Ovary (tissue), 9 donors: ENCODE data around the gene WDR4. TPM values are rescaled to one million over a fixed set of nuclear protein-coding genes. Genes with fewer than 3 reads are reported as not detected.

Experiments used
- DNase-seq, 5 donors: peaks; one replicate each; pipeline ENCODE4 v3.0.0-alpha.2; 2019 to 2020
- H3K27ac ChIP-seq, 2 donors: fragments of 200-600 bp; one replicate each; pipeline versions ENCODE4 v1.5.1 to v1.8.0; 2019 to 2022
- H3K27me3 ChIP-seq: fragments of 200-600 bp; one replicate; pipeline ENCODE4 v1.8.0; 2022
- H3K36me3 ChIP-seq: fragments of 200-600 bp; sonication (generic); one replicate; pipeline ENCODE4 v1.5.1; 2019
- H3K4me1 ChIP-seq: one replicate; pipeline ENCODE4 v1.8.1; 2013; ENCODE audit warnings: mild to moderate bottlenecking, moderate library complexity; ENCODE audit not compliant: insufficient read depth
- H3K4me3 ChIP-seq: fragments of 200-600 bp; sonication (generic); one replicate; pipeline ENCODE4 v1.5.1; 2017
- H3K9me3 ChIP-seq, 2 donors: fragments of 200-600 bp in 1 of 2; sonication (generic) in 1 of 2; one replicate each; pipeline versions ENCODE4 v1.5.1 to v1.8.1; 2013 to 2019; ENCODE audit warnings: mild to moderate bottlenecking in 1 of 2, moderate library complexity in 1 of 2
- EP300 ChIP-seq: sonication (generic); formaldehyde crosslinking; IDR thresholded peaks from one replicate; pipeline ENCODE4 v1.6.1; 2017; ENCODE audit warnings: antibody characterized with exemption
- POLR2A ChIP-seq: fragments of 450-650 bp; IDR thresholded peaks from one replicate; pipeline ENCODE4 v1.6.1; 2017; ENCODE audit warnings: antibody characterized with exemption, mild to moderate bottlenecking, moderate library complexity
- WGBS, 3 donors: extraction: QIAGEN DNeasy Blood & Tissue Kit in 1 of 3; methylation state at CpG; one replicate each; pipeline versions ENCODE4 v1.1.5 to v1.1.7; 2013 to 2017; 5-methylcytosine and 5-hydroxymethylcytosine counted together
- intact Hi-C, 4 donors: fragments of 100-400 bp; cut with DNase I; formaldehyde crosslinking; loops; one replicate each; pipeline versions ENCODE4 v1.11.0 to v1.15.1; 2022 to 2023
- polyA plus RNA-seq, 2 donors: library from polyadenylated mRNA; stranded (reverse); fragments of 200-250 nt in 1 of 2; fragments of 350-450 nt in 1 of 2; fragmentation: Illumina TruSeq in 1 of 2; extraction: RNeasy Lipid Tissue Mini Kit (QIAGEN cat#74804) in 1 of 2; gene quantifications; one replicate each; pipeline ENCODE4 v1.2.3, GENCODE V29; 2013 to 2014
- total RNA-seq, 7 donors: library from RNA; depleted of rRNA in 2 of 7; stranded (reverse); fragments of >200 nt in 2 of 7; fragmentation: NEBNext Ultra II Directional in 3 of 7; extraction: Animal tissue kit (Norgen Biotek cat#: 25700) in 3 of 7; gene quantifications; one replicate each; pipeline versions ENCODE4 v1.1.0 to v1.2.4, GENCODE V29; 2016 to 2023
- TF ChIP-seq, protein P1 (sequence below), 3 donors: fragments of 450-650 bp in 2 of 3; fragments of 200-600 bp in 1 of 3; IDR thresholded peaks; one replicate each; pipeline versions ENCODE4 v1.5.1 to v1.8.0; 2016 to 2022; ENCODE audit warnings: antibody characterized with exemption in 3 of 3, mild to moderate bottlenecking in 1 of 3
- donor health status: DM: no; HTN: no; CAD: no; lungs with moderate emphysema.
- donor health status: DM: no; HTN: no; CAD: no.
- donor health status: Bipolar disorder and iron deficiency.
- donor health status: DM: yes; HTN: yes; CAD: no.
- donor health status: DM: no; HTN: no; CAD: no.
- donor health status: DM: yes; HTN: yes; CAD: no.

WDR4 gene
- total and polyA plus RNA-seq, 9 donors, result 3.2 to 33.1 (median 15.7) TPM

DNA sequence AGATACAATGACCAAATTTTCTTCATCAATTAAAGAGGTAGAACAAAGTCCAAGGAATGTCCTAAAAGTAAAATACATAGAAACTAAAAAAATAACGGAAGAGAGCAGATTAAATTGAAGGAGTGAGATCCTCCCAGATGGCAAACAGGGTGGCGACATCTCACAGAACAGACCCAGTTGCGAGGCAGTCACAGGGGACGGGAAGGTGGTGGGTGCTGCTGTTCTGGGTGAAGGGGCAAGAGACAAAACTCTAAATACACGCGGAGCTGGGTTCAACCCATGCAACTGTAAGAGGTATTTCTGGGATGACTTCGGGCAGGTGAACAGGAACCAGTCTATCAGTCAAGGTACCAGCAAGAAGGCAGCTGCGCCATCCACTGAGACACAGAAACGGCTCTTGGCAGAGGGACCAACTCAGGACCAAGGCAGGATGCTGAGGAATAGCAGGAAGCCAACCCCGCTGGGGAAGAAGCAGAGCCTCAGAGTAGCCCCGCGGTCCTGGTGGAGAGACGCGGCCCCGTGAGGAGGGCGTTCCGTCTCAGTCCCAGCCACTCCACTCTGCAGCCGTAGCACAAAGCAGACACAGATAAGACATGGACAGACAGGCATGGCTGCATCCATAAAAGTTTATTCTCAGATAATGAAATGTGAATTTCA is 32.2 kb downstream of the WDR4 start:
- WGBS, 3 donors, result 85 to 87% (median 85%) methylated on average over 18 of the region's 18 CpGs
- DNase-seq, result peak in 2 of 5 donors; percentile 4 to 17
- TF ChIP-seq, protein P1, sequence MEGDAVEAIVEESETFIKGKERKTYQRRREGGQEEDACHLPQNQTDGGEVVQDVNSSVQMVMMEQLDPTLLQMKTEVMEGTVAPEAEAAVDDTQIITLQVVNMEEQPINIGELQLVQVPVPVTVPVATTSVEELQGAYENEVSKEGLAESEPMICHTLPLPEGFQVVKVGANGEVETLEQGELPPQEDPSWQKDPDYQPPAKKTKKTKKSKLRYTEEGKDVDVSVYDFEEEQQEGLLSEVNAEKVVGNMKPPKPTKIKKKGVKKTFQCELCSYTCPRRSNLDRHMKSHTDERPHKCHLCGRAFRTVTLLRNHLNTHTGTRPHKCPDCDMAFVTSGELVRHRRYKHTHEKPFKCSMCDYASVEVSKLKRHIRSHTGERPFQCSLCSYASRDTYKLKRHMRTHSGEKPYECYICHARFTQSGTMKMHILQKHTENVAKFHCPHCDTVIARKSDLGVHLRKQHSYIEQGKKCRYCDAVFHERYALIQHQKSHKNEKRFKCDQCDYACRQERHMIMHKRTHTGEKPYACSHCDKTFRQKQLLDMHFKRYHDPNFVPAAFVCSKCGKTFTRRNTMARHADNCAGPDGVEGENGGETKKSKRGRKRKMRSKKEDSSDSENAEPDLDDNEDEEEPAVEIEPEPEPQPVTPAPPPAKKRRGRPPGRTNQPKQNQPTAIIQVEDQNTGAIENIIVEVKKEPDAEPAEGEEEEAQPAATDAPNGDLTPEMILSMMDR (IDR thresholded peaks at IDR 0.05), result no peak
- no peak for TF ChIP-seq EP300
- TF ChIP-seq POLR2A, result no peak
- Histone ChIP-seq H3K27me3 (no peaks in the 10 kb centered on the region), H3K9me3 (no peaks in the 10 kb centered on the region), H3K4me3 (no peak overlapping the region), H3K36me3 (no peaks in the 10 kb centered on the region), H3K27ac (no peak overlapping the region), H3K4me1 (peaks cover 5% of the 10 kb centered on the region)
- intact Hi-C loops, result no loop called here

DNA sequence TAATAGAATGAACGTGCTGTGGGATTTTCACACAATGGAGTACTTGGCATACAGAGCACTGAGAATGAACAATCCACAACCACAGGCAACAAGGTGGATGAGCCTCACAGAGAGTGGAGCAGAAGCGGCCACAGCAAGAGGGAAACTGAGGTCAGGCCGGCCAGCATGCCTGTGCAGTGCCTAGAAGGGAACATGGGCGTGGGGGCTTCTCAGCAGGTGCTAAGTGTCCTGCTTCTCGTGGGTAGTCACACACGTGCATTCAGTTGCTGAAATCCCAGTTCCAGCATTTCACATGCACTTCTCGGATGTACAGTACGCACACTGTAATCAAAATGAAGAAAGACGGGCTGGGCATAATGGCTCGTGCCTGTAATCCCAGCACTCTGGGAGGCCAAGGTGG is 33.1 kb downstream of the WDR4 start:
- no peak for TF ChIP-seq EP300
- TF ChIP-seq POLR2A, result no peak
- TF ChIP-seq, protein P1 (IDR thresholded peaks at IDR 0.05), result no peak
- H3K9me3 ChIP-seq, result no peaks in the 10 kb centered on the region
- peak in 3 of 5 donors; percentile 0 to 18 (median 4) for DNase-seq

DNA sequence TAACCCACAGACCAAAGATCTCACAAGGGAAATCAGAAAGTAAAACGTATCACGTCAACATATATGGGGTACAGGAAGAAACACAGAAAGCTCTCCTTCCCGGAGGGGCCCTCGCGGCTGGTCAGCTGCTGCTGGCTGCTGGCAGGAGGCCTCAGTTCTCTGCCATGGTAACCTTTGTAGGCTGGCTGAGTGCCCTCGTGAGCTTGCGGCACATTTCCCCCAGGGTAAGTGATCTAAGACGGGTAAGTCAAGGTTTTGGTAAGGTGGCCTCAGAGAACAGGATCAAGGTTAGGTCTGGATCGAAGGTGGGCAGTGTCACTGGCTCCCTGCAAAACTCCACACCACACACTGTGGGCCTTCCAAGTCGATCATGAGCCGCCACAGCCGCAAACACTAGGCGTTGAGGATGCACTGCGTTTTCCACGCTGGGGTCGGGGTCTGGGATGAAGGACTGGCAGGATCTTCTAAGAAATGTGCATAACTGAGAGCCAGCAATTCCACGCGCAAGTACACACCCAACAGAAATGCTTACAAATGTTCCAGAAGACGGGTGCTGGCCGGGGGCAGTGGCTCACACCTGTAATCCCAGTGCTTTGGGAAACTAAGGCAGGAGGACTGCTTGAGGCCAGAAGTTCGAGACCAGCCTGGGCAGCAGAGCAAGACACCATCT is 33.9 kb downstream of the WDR4 start:
- H3K4me1 ChIP-seq, result peaks cover 5% of the 10 kb centered on the region
- 67 to 79% (median 78%) methylated on average over 21 of the region's 21 CpGs for whole genome bisulfite sequencing, 3 donors
- H3K9me3 ChIP-seq, result no peaks in the 10 kb centered on the region
- H3K27me3 ChIP-seq, result no peaks in the 10 kb centered on the region
- no peak for TF ChIP-seq POLR2A
- TF ChIP-seq, protein P1 (IDR thresholded peaks at IDR 0.05), result no peak
- no peak for TF ChIP-seq EP300
- H3K36me3 ChIP-seq, result no peaks in the 10 kb centered on the region
- no peak overlapping the region for H3K27ac ChIP-seq
- H3K4me3 ChIP-seq, result no peak overlapping the region
- intact Hi-C loops, result no loop called here
- peak in 4 of 5 donors; percentile 8 to 67 (median 28) for DNase-seq

More for the DNA sequence above, 33.1 kb downstream of the WDR4 start:
- Histone ChIP-seq H3K27ac (no peak overlapping the region), H3K27me3 (no peaks in the 10 kb centered on the region), H3K36me3 (no peaks in the 10 kb centered on the region), H3K4me3 (no peak overlapping the region), H3K4me1 (peaks cover 5% of the 10 kb centered on the region)
- WGBS, 3 donors, result 91 to 94% (median 91%) methylated on average over 10 of the region's 10 CpGs
- intact Hi-C loops, result no loop called here

DNA sequence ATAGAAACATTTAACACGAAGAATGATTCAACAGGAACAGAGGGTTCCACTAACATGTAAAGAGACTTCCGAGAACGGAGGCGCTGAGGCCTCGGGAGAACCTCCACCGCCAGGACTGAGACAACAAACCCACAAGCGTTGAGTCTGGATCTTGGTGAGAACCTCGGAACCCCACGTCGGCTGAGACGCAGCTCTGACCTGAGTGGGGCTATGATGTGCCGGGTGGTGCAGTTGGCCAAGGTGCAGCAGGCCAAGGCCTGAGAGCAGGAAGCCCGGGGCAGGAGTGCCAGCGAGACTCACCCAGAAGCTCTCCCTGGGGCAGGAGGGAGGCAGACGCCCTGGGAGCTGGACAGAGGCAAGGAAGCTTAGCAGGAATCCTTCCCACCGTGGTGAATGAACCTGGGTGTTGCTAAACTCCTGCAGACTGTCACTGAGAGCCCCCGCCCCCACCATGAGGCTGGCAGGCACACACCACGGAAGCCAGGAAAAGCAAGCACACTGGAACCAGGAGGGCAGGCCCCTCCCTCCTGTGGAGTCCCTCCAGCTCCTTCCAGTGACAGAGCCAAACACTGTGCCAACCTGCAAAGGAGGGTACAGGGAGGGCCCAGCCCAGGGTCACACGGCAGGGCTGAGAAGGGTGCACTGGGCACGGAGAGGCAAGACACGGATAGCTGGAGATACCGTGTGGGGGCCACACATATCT is 34.8 kb downstream of the WDR4 start:
- no peak for TF ChIP-seq EP300
- TF ChIP-seq, protein P1 (IDR thresholded peaks at IDR 0.05), result no peak
- no peak for TF ChIP-seq POLR2A
- 74 to 84% (median 75%) methylated on average over 22 of the region's 22 CpGs for WGBS, 3 donors
- Histone ChIP-seq H3K27me3 (no peaks in the 10 kb centered on the region), H3K27ac (no peak overlapping the region), H3K36me3 (no peaks in the 10 kb centered on the region), H3K4me1 (peaks cover 5% of the 10 kb centered on the region), H3K9me3 (no peaks in the 10 kb centered on the region), H3K4me3 (no peak overlapping the region)
- intact Hi-C loops, result no loop called here
- peak in 4 of 5 donors; percentile 7 to 46 (median 16) for DNase-seq
